Endothelial cell of umbilical vein (primary cell): ENCODE measurements around the gene STK10.
A peak's percentile ranks its signal among the peaks of the same experiment; 100 is the strongest.

ENCODE experiments used
- CTCF ChIP-seq, 2 donors: IDR thresholded peaks; 1 replicate in 1 of 2; 2 replicates in 1 of 2; pipeline ENCODE4 v1.5.1; 2011; ENCODE audit warnings: low read length in 2 of 2, mild to moderate bottlenecking in 2 of 2, moderate library complexity in 2 of 2, control low read depth in 1 of 2, inconsistent platforms in 1 of 2, low read depth in 1 of 2; ENCODE audit not compliant: insufficient read depth in 1 of 2; ENCODE audit errors: extremely low read depth in 1 of 2
- EZH2 ChIP-seq: IDR thresholded peaks from 2 replicates; pipeline ENCODE4 v1.6.1; 2012; ENCODE audit warnings: borderline replicate concordance, low read depth, mild to moderate bottlenecking, moderate library complexity, low read length, inconsistent platforms; ENCODE audit not compliant: severe bottlenecking
- GATA2 ChIP-seq: IDR thresholded peaks from 2 replicates; pipeline ENCODE4 v1.7.0; 2011; ENCODE audit warnings: low read depth, mild to moderate bottlenecking, moderate library complexity, mixed read lengths, low read length; ENCODE audit not compliant: insufficient read length, insufficient read depth
- JUN ChIP-seq: IDR thresholded peaks from 2 replicates; pipeline ENCODE4 v1.6.1; 2011; ENCODE audit warnings: borderline replicate concordance, low read depth; ENCODE audit not compliant: insufficient read length, insufficient read depth
- MYC ChIP-seq: IDR thresholded peaks from one replicate; pipeline ENCODE4 v1.6.1; 2011; ENCODE audit warnings: mild to moderate bottlenecking, low read depth, low read length
- POLR2A ChIP-seq: IDR thresholded peaks from 2 replicates; pipeline ENCODE4 v1.6.1; 2012; ENCODE audit warnings: low read depth, mild to moderate bottlenecking, control low read depth, low read length
- POLR2AphosphoS5 ChIP-seq: IDR thresholded peaks from 2 replicates; pipeline ENCODE4 v1.6.1; 2012; ENCODE audit warnings: low read depth, mild to moderate bottlenecking, control low read depth, low read length, moderate library complexity; ENCODE audit not compliant: insufficient read depth

DNA sequence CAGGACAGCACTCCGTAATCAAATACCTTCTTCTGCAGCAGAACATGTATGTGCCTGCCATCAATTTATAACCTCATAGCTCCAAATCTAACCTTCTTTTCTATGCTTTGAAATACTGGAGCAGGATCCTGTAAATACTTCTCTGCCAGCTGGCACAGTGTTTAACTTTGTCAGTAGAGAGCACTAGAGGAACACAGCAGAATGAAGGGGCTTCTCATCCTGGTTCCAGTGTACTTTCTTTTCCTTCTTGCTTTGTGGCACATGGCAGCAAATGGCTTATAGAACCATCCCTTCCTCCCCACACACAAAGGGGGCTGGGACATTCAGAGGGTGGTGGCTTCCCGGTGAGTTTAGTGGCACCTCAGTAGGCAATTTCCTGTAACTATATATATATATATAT, 177.7 kb downstream of the STK10 start:
- TF ChIP-seq POLR2A (no peak), CTCF (IDR thresholded peaks at IDR 0.05; ENCODE audit: extremely low read depth in 1 of 2, insufficient read depth in 1 of 2, low read depth in 1 of 2, low read length in 2 of 2) (peak; percentile 4 to 16), JUN (no peak), GATA2 (no peak), EZH2 (no peak), POLR2AphosphoS5 (no peak), MYC (no peak)
